Lung (tissue), 12 donors: ENCODE measurements around the gene CYP27B1. TPM values are rescaled to one million over a fixed set of nuclear protein-coding genes. Genes with fewer than 3 reads are reported as not detected.
A peak's percentile ranks its signal among the peaks of the same experiment; 100 is the strongest.

Source experiments
- ATAC-seq: fragments of 200-7000 bp; cut with Tn5 transposase; one replicate; pipeline ENCODE4 v1.9.1; 2020; ENCODE audit warnings: moderate number of reproducible peaks; ENCODE audit not compliant: insufficient read depth, low FRiP score
- DNase-seq, 3 donors: peaks; one replicate each; pipeline ENCODE4 v3.0.0-alpha.2; 2013 to 2017
- H3K27ac ChIP-seq, 2 donors: one replicate each; pipeline ENCODE4 v1.5.1; 2013; ENCODE audit warnings: mild to moderate bottlenecking in 2 of 2, moderate library complexity in 2 of 2, control low read depth in 1 of 2, inconsistent platforms in 1 of 2, low read depth in 1 of 2, low read length in 1 of 2
- H3K27me3 ChIP-seq, 3 donors: one replicate each; pipeline ENCODE4 v1.5.1; 2013; ENCODE audit warnings: low read length in 2 of 3; ENCODE audit not compliant: control insufficient read depth in 3 of 3, insufficient read depth in 3 of 3
- H3K36me3 ChIP-seq, 4 donors: one replicate each; pipeline ENCODE4 v1.5.1; 2013; ENCODE audit warnings: low read length in 4 of 4, mild to moderate bottlenecking in 1 of 4, moderate library complexity in 1 of 4; ENCODE audit not compliant: control insufficient read depth in 4 of 4, insufficient read depth in 4 of 4
- H3K4me1 ChIP-seq, 5 donors: one replicate each; pipeline ENCODE4 v1.5.1; 2013; ENCODE audit warnings: low read length in 5 of 5, mild to moderate bottlenecking in 2 of 5, moderate library complexity in 1 of 5; ENCODE audit not compliant: control insufficient read depth in 5 of 5, insufficient read depth in 5 of 5
- H3K4me3 ChIP-seq: one replicate; pipeline ENCODE4 v1.5.1; 2013; ENCODE audit warnings: mild to moderate bottlenecking, control low read depth, moderate library complexity
- H3K9ac ChIP-seq, 2 donors: one replicate each; pipeline ENCODE4 v1.5.1; 2013; ENCODE audit warnings: low read length in 2 of 2, control low read depth in 1 of 2; ENCODE audit not compliant: insufficient read depth in 1 of 2
- H3K9me3 ChIP-seq, 4 donors: one replicate each; pipeline ENCODE4 v1.5.1; 2013; ENCODE audit warnings: low read length in 3 of 4, mild to moderate bottlenecking in 1 of 4, moderate library complexity in 1 of 4; ENCODE audit not compliant: control insufficient read depth in 4 of 4, insufficient read depth in 3 of 4
- CTCF ChIP-seq: IDR thresholded peaks from 2 replicates; pipeline ENCODE4 v1.5.1; 2012; ENCODE audit warnings: mild to moderate bottlenecking; ENCODE audit errors: control extremely low read depth, extremely low read depth
- WGBS, 2 donors: extraction: QIAGEN DNeasy Blood & Tissue Kit; methylation state at CpG; one replicate each; pipeline ENCODE4 v1.1.7; 2013; 5-methylcytosine and 5-hydroxymethylcytosine counted together
- polyA plus RNA-seq, 2 donors: library from polyadenylated mRNA; stranded (reverse); fragments of 200-250 nt; gene quantifications; one replicate each; pipeline ENCODE4 v1.2.1, GENCODE V29; 2013
- total RNA-seq, 2 donors: library from RNA; depleted of rRNA in 1 of 2; stranded (reverse); fragments of >200 nt in 1 of 2; gene quantifications; one replicate each; pipeline ENCODE4 v1.2.1, GENCODE V29; 2014 to 2021
- donor health status: control.
- donor health status: control.
- donor health status: Bipolar disorder and iron deficiency.
- donor health status: healthy.
- donor health status: DM: yes; HTN: yes; CAD: no.

CYP27B1 gene
- total and polyA plus RNA-seq, 4 donors, result 1.7 to 5.8 (median 3.6) TPM

- ATAC-seq, result no peak
- H3K9me3 ChIP-seq, result peaks cover 0 to 5% (median 0%) of the 10 kb centered on the region in 4 donors
- H3K9ac ChIP-seq, result no peak overlapping the region
- peaks cover 5 to 27% (median 8%) of the 10 kb centered on the region in 5 donors for H3K4me1 ChIP-seq
- H3K27ac ChIP-seq, result no peak overlapping the region
- H3K27me3 ChIP-seq, result peaks cover 0 to 3% (median under 1%) of the 10 kb centered on the region in 3 donors
- DNase-seq, result no peak
- peaks cover 0 to 12% (median 0%) of the 10 kb centered on the region in 4 donors for H3K36me3 ChIP-seq
- H3K4me3 ChIP-seq, result no peak overlapping the region
- 91 to 95% methylated on average over 4 of the region's 4 CpGs for WGBS, 2 donors
- no peak for TF ChIP-seq CTCF
These were observed 9.1 kb downstream of the CYP27B1 start for GRCh38 chr12:57757771-57758170.

GRCh38 chr12:57756406-57757341 is 10.2 kb downstream of the CYP27B1 start:
- WGBS, 2 donors, result 32 to 46% methylated on average over 22 of the region's 22 CpGs

GRCh38 chr12:57755454-57756372 is 11.2 kb downstream of the CYP27B1 start:
- peaks cover 5 to 39% (median 15%) of the 10 kb centered on the region in 5 donors for H3K4me1 ChIP-seq
- no peak for TF ChIP-seq CTCF
- peak overlapping the region; percentile 18 to 19 for H3K9ac ChIP-seq
- ATAC-seq (no peak), DNase-seq (peak in 1 of 3 donors; percentile 46)
- peaks cover 0 to 5% (median 0%) of the 10 kb centered on the region in 4 donors for H3K9me3 ChIP-seq
- peak overlapping the region; percentile 71 for H3K4me3 ChIP-seq
- no peaks in the 10 kb centered on the region for H3K27me3 ChIP-seq
- H3K36me3 ChIP-seq, result peaks cover 0 to 12% (median 5%) of the 10 kb centered on the region in 4 donors
- WGBS, 2 donors, result 1% methylated on average over 41 to 76 of the region's 76 CpGs
- peak overlapping the region in 1 of 2 donors; percentile 74 for H3K27ac ChIP-seq

More at GRCh38 chr12:57756406-57757341, 10.2 kb downstream of the CYP27B1 start:
- H3K27me3 ChIP-seq, result no peaks in the 10 kb centered on the region
- no peak overlapping the region for H3K27ac ChIP-seq
- H3K4me1 ChIP-seq, result peaks cover 5 to 30% (median 8%) of the 10 kb centered on the region in 5 donors
- H3K9me3 ChIP-seq, result peaks cover 0 to 5% (median 0%) of the 10 kb centered on the region in 4 donors
- H3K9ac ChIP-seq, result no peak overlapping the region
- H3K36me3 ChIP-seq, result peaks cover 0 to 12% (median 2%) of the 10 kb centered on the region in 4 donors
- no peak for ATAC-seq
- no peak overlapping the region for H3K4me3 ChIP-seq
- TF ChIP-seq CTCF, result peak; percentile 24
- peak in 1 of 3 donors; percentile 41 for DNase-seq
